BLaER1 treated with 17β-estradiol and CSF1 and Interleukin-3, amounts not matched to agents 10 nM and 100 nM (cell line): ENCODE data around the gene AGBL3.

ENCODE experiments used
- H3K27ac ChIP-seq, 11 experiments: shearing (Covaris generic); formaldehyde crosslinking; 2 replicates each; pipeline ENCODE4 v1.8.1; 2022
- H3K27me3 ChIP-seq, 11 experiments: shearing (Covaris generic); formaldehyde crosslinking; 2 replicates each; pipeline ENCODE4 v1.8.1; 2022
- H3K36me3 ChIP-seq, 11 experiments: shearing (Covaris generic); formaldehyde crosslinking; 2 replicates each; pipeline ENCODE4 v1.8.1; 2022
- H3K4me1 ChIP-seq, 10 experiments: shearing (Covaris generic); formaldehyde crosslinking; 2 replicates each; pipeline ENCODE4 v1.8.1; 2022
- H3K4me2 ChIP-seq, 11 experiments: shearing (Covaris generic); formaldehyde crosslinking; 2 replicates each; pipeline ENCODE4 v1.8.1; 2022
- H3K4me3 ChIP-seq, 10 experiments: shearing (Covaris generic); formaldehyde crosslinking; 2 replicates each; pipeline ENCODE4 v1.8.1; 2022
- H3K9ac ChIP-seq, 11 experiments: shearing (Covaris generic); formaldehyde crosslinking; 2 replicates each; pipeline ENCODE4 v1.8.1; 2022
- H3K9me3 ChIP-seq, 11 experiments: shearing (Covaris generic); formaldehyde crosslinking; replicated peaks in 1 of 11; 2 replicates each; pipeline ENCODE4 v1.8.1; 2022
- H4K20me1 ChIP-seq, 11 experiments: shearing (Covaris generic); formaldehyde crosslinking; 2 replicates each; pipeline ENCODE4 v1.8.1; 2022
- Cebpa-rat ChIP-seq, 11 experiments: shearing (Covaris generic); IDR thresholded peaks; 2 replicates each; pipeline ENCODE4 v1.8.1; 2022

Gene AGBL3

DNA sequence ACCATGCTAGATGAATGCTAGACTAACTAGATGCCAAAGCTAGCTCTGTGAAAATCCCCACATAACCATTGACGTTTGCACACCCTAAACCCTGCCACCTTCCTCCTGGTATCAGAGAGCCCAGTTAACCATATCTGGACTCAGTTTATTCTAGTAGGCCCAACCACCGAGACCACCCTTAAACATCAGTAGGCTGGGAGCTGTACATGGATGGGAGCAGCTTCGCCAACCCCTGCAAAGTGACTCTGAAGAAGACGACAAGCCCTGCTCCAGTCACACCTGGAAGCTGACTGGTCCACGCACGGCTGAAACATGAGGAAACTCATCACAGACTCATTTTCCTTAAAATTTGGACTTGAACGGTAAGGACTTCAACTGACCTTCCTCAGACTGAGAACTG lies 188.6 kb downstream of the AGBL3 start:
- no peak overlapping the region for H3K4me2 ChIP-seq
- no peak overlapping the region for H3K27ac ChIP-seq
- H3K36me3 ChIP-seq = peaks cover 0 to 10% (median 2%) of the 10 kb centered on the region in 11 experiments; a peak in 9 of 22 replicates
- H3K4me3 ChIP-seq = no peak overlapping the region
- peaks cover 9 to 24% (median 15%) of the 10 kb centered on the region in 11 experiments for H3K9me3 ChIP-seq
- H3K9ac ChIP-seq = no peak overlapping the region
- no peaks in the 10 kb centered on the region for H3K27me3 ChIP-seq
- no peak for TF ChIP-seq Cebpa-rat (IDR thresholded peaks at IDR 0.05)
- peaks cover 7 to 14% (median 11%) of the 10 kb centered on the region in 10 experiments for H3K4me1 ChIP-seq
- no peaks in the 10 kb centered on the region for H4K20me1 ChIP-seq

DNA sequence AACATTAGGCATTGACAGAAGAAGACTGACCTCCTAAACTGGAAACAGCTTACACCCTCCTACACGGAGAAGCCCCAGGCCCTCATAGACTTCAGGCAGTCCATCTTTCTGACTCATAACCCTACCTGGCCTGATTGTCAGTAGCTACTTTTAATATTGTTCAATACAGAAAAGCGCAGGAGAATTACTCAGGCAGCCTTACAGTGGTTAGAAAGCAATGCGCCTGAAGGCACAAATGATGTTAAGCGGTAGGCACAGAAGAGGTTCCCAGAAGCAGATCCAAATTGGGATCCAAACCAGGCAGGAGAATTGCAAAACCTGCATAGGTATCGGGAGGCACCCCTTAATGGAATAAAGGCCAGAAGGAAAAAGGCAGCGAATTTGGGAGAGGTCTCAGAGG lies 189.6 kb downstream of the AGBL3 start:
- Histone ChIP-seq H3K9ac (no peak overlapping the region), H4K20me1 (no peaks in the 10 kb centered on the region), H3K4me3 (no peak overlapping the region), H3K4me2 (no peak overlapping the region), H3K9me3 (peaks cover 19 to 34% (median 25%) of the 10 kb centered on the region in 11 experiments), H3K36me3 (peaks cover under 1 to 20% (median 9%) of the 10 kb centered on the region in 11 experiments; a peak in 15 of 22 replicates), H3K27me3 (no peaks in the 10 kb centered on the region), H3K4me1 (peaks cover 7 to 13% (median 10%) of the 10 kb centered on the region in 10 experiments), H3K27ac (no peak overlapping the region)
- no peak for TF ChIP-seq Cebpa-rat (IDR thresholded peaks at IDR 0.05)

DNA sequence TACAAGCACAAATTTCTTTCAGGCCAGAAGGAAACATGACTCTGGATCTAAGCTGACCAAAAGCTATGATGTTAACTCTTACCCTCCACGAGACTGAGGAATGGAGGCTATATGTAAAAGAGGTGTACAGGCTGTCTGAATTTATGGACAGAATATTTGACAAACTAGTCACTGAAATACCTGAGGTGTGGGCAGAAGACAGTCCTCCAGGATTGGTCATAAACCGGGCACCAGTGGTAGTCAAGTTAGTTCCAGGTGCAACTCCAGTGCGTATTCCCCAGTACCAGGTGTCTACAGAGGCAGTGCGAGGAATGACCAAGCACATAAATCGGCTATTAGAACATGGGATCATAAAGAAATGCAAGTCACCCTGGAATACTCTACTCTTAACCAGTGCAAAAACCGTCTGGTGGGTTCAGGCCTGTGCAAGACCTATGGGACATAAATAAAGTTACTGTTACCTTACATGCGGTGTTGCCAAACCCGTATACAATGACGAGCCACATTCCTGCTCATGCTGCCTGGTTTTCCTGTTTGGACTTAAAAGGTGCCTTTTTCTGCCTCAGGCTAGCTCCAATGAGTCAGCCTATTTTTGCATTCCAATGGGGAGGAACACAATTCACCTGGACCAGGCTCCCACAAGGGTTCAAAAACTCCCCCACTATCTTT lies 190.9 kb downstream of the AGBL3 start:
- Histone ChIP-seq H3K4me2 (no peak overlapping the region), H3K4me1 (peaks cover 0 to under 1% (median 0%) of the 10 kb centered on the region in 10 experiments; a peak in 2 of 20 replicates), H4K20me1 (no peaks in the 10 kb centered on the region), H3K27me3 (no peaks in the 10 kb centered on the region), H3K36me3 (peaks cover 13 to 32% (median 21%) of the 10 kb centered on the region in 11 experiments), H3K9ac (no peak overlapping the region), H3K9me3 (peaks cover 31 to 46% (median 37%) of the 10 kb centered on the region in 11 experiments), H3K27ac (no peak overlapping the region), H3K4me3 (no peak overlapping the region)
- no peak for TF ChIP-seq Cebpa-rat (IDR thresholded peaks at IDR 0.05)

DNA sequence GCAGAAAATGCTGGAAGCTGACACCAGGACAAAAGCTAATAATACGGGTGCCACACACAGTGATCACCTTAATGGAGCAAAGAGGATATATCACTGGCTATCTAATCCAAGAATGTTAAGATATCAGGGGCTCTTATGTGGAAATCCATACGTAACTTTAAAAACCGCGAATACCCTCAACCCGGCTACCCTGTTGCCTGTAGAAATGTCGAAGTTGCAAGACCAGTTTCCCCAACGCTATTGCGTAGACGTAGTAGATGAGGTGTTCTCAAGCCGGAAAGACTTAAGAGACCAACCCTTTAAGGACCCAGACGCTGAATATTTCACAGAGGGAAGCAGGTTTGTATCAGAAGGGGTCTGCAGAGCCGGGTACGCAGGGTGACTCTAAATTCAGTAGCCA lies 192.1 kb downstream of the AGBL3 start:
- no peak overlapping the region for H3K27ac ChIP-seq
- no peaks in the 10 kb centered on the region for H3K4me1 ChIP-seq
- no peak for TF ChIP-seq Cebpa-rat (IDR thresholded peaks at IDR 0.05)

DNA sequence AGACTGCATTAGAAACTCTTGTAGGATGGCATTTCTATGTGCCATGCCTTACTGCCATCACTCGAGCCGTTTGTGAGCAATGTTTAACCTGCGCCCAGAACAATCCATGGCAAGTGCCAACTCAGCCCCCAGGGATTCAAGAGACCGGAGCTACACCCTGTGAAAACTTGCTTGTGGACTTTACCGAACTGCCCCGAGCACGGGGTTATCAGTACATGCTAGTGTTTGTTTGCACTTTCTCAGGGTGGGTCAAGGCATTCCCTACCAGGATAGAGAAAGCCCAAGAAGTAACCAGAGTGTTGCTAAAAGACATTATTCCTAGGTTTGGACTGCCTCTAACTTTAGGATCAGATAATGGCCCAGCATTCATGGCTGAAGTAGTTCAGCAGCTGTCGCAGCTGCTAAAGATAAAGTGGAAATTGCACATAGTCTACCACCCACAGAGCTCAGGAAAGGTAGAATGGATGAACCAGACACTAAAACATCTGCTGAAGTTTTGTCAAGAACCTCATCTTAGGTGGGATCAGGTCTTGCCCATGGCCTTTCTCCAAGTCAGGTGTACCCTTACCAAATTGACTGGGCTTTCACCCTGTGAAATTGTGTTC lies 193.1 kb downstream of the AGBL3 start:
- H3K36me3 ChIP-seq = peaks cover 36 to 55% (median 43%) of the 10 kb centered on the region in 11 experiments
- no peaks in the 10 kb centered on the region for H4K20me1 ChIP-seq
- H3K27ac ChIP-seq = no peak overlapping the region
- no peak overlapping the region for H3K4me2 ChIP-seq
- H3K4me1 ChIP-seq = no peaks in the 10 kb centered on the region
- TF ChIP-seq Cebpa-rat (IDR thresholded peaks at IDR 0.05) = no peak
- peaks cover 54 to 69% (median 59%) of the 10 kb centered on the region in 11 experiments for H3K9me3 ChIP-seq
- no peak overlapping the region for H3K9ac ChIP-seq
- H3K4me3 ChIP-seq = no peak overlapping the region
- no peaks in the 10 kb centered on the region for H3K27me3 ChIP-seq

More for the DNA sequence above, 192.1 kb downstream of the AGBL3 start:
- H3K27me3 ChIP-seq = no peaks in the 10 kb centered on the region
- peaks cover 25 to 44% (median 33%) of the 10 kb centered on the region in 11 experiments for H3K36me3 ChIP-seq
- H4K20me1 ChIP-seq = no peaks in the 10 kb centered on the region
- no peak overlapping the region for H3K4me3 ChIP-seq
- H3K9ac ChIP-seq = no peak overlapping the region
- H3K9me3 ChIP-seq = peaks cover 43 to 58% (median 49%) of the 10 kb centered on the region in 11 experiments
- H3K4me2 ChIP-seq = no peak overlapping the region

DNA sequence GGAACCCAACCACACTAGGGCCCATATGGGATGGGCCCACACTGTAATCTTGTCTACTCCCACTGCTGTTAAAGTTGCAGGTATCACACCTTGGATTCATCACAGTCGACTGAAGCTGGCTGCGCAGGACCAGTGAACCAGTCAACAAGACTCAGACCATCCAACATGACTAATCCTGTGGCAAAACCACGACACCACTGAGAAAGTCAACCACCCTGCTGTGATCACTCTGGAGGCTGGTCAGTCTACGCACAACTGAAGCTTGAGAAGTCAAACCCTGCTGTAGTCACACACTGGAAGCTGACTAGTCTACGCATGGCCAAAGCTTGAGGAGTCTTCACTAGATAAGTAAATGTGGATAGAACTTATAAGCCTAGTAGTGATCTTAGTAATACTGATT lies 193.8 kb downstream of the AGBL3 start:
- H3K36me3 ChIP-seq = peaks cover 42 to 62% (median 50%) of the 10 kb centered on the region in 11 experiments
- no peaks in the 10 kb centered on the region for H4K20me1 ChIP-seq
- H3K27ac ChIP-seq = no peak overlapping the region
- H3K4me1 ChIP-seq = no peaks in the 10 kb centered on the region
- no peak for TF ChIP-seq Cebpa-rat (IDR thresholded peaks at IDR 0.05)
- no peak overlapping the region for H3K9ac ChIP-seq
- H3K27me3 ChIP-seq = no peaks in the 10 kb centered on the region
- H3K4me3 ChIP-seq = 0 out of 20 replicates have a peak overlapping the region, but pooled peaks of 1 of the 10 experiments have one; percentile 0
- H3K9me3 ChIP-seq = peaks cover 57 to 75% (median 65%) of the 10 kb centered on the region in 11 experiments
- no peak overlapping the region for H3K4me2 ChIP-seq

DNA sequence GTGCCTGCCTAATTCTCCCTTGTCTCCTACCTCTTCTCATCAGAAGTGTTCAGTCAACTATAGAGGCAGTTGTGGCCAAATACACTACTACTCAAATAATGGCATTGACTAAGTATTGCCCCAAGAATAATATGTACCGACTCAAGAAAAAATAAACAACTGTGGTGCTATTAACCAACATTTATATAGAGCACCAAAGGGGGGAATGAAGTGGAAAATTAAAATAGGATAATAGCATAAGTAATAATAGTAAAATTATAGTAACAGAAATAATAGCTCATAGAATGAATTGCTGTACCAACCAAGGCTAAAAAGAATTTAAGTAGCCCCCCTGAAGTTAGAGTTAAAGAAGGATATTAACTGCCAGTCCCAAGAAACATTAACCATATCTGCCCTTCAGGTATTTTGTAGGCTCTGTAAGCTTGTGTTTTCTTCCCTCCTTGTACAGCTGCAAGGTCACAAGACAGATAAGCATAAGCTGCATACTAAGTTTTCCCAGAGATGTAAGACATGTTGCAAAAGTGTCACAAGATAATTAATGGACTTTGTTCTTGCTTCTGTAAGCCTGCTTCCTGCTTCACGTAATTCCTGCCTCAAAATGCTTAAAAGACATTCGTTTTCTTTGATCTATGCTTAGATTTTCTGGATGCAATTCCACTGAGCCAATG lies 195.1 kb downstream of the AGBL3 start:
- Histone ChIP-seq H3K27ac (no peak overlapping the region), H3K27me3 (no peaks in the 10 kb centered on the region), H3K4me1 (peaks cover 0 to 10% (median 7%) of the 10 kb centered on the region in 10 experiments; a peak in 15 of 20 replicates), H3K9ac (no peak overlapping the region), H3K9me3 (peaks cover 57 to 75% (median 65%) of the 10 kb centered on the region in 11 experiments), H4K20me1 (no peaks in the 10 kb centered on the region), H3K4me3 (peak overlapping the region in 5 of 10 experiments; percentile 0 to 26 (median 4); a peak in 2 of 20 replicates), H3K4me2 (no peak overlapping the region), H3K36me3 (peaks cover 53 to 75% (median 63%) of the 10 kb centered on the region in 11 experiments)
- no peak for TF ChIP-seq Cebpa-rat (IDR thresholded peaks at IDR 0.05)

DNA sequence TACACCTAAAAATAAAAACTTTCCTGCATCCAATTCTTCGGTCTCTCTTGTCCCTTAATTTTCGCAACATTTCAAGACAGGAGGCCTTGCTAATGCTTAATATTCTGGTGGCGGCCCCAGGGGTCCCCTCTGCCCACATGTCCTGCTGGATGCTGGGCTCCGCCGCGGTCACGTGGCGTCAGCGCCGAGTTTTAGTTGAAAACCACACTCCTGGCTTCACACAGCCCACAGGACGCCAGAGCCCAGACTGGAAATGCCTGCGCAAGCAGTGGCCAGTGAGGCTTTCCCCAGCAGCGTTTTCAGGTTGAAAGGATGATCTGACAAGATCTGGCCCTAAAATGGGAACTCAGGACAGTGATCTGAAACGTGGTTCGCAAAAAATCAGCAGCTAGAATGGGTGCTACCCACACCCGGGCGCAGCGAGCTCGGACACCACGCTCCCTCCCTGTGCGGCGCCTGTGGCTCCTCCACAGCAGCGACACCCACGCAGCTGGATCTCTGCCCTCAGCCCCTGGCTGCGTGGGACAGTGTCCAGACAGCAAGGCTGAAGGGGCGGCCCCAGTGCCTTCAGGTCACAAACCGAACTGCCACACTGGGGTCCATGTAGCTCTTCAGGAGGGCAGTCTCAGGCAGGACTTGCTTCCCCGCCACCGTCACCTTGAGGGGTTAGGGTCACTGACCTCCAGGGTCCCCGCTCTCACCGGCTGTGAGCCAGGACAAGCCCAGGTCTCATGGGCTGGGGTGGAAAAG lies 195.8 kb downstream of the AGBL3 start:
- TF ChIP-seq Cebpa-rat (IDR thresholded peaks at IDR 0.05) = no peak
- Histone ChIP-seq H3K27me3 (no peaks in the 10 kb centered on the region), H3K27ac (no peak overlapping the region), H3K36me3 (peaks cover 60 to 82% (median 70%) of the 10 kb centered on the region in 11 experiments), H3K4me3 (peak overlapping the region in 5 of 10 experiments; percentile 0 to 35 (median 13); a peak in 3 of 20 replicates), H3K9ac (no peak overlapping the region), H3K9me3 (peaks cover 57 to 75% (median 65%) of the 10 kb centered on the region in 11 experiments), H3K4me2 (no peak overlapping the region), H3K4me1 (peaks cover 0 to 17% (median 14%) of the 10 kb centered on the region in 10 experiments; a peak in 15 of 20 replicates), H4K20me1 (no peaks in the 10 kb centered on the region)
